ENCODE data around the gene DEFB114.

DNA sequence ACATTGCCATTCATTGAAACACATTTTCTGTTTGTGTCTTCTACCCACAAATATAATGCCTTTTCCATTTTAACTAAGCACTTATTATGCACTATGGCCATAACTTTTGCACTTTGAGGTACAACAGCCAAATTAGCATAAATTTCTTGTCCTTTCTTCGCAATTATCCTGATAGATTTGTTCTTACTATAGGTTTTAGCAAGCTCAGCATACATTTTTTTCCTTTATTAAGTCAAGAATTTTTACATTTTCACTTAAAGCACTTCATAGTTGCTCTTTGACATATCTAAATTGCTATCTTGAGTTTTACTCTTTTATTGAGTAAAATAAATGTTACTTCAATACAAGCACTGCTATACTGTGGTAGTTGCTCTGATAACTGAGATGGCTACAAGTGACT is 5.8 kb downstream of the DEFB114 start:
- TF ChIP-seq EZH2 (IDR thresholded peaks at IDR 0.05), result no peak
- no peak for TF ChIP-seq POLR2AphosphoS5 (IDR thresholded peaks at IDR 0.05; ENCODE audit: borderline replicate concordance, low read depth, low read length)
